SJSA1 (cell line): ENCODE measurements around the gene LCE1E. TPM values are rescaled to one million over a fixed set of nuclear protein-coding genes. Genes with fewer than 3 reads are reported as not detected.
A peak's percentile ranks its signal among the peaks of the same experiment; 100 is the strongest.

ENCODE experiments used
- DNase-seq, 2 experiments: peaks; one replicate each; pipeline ENCODE4 v3.0.0-alpha.2; 2015 to 2020; ENCODE audit warnings: low spot score in 2 of 2, low read depth in 1 of 2
- H3K27ac ChIP-seq: fragments of 250-450 bp; sonication (Bioruptor Pico); 2 replicates; pipeline ENCODE4 v1.5.1; 2020; ENCODE audit warnings: mild to moderate bottlenecking, moderate library complexity
- H3K27me3 ChIP-seq: fragments of 250-450 bp; sonication (Bioruptor Pico); replicated peaks from 2 replicates; pipeline ENCODE4 v1.5.1; 2020; ENCODE audit warnings: mild to moderate bottlenecking, moderate library complexity
- H3K36me3 ChIP-seq: fragments of 250-450 bp; sonication (Bioruptor Pico); 2 replicates; pipeline ENCODE4 v1.5.1; 2020; ENCODE audit warnings: mild to moderate bottlenecking
- H3K4me1 ChIP-seq: fragments of 250-450 bp; sonication (Bioruptor Pico); replicated peaks from 2 replicates; pipeline ENCODE4 v1.6.1; 2021; ENCODE audit warnings: mild to moderate bottlenecking
- H3K4me3 ChIP-seq: fragments of 250-450 bp; sonication (Bioruptor Pico); 2 replicates; pipeline ENCODE4 v1.5.1; 2020; ENCODE audit warnings: mild to moderate bottlenecking
- H3K9me3 ChIP-seq: fragments of 250-450 bp; sonication (Bioruptor Pico); replicated peaks from 2 replicates; pipeline ENCODE4 v1.5.1; 2020; ENCODE audit warnings: mild to moderate bottlenecking
- total RNA-seq: library from RNA; depleted of rRNA; stranded (reverse); fragments of >200 nt; shearing (Covaris generic); gene quantifications from 2 replicates; pipeline ENCODE4 v1.2.3, GENCODE V29; 2014

The LCE1E gene
- total RNA-seq, 1 experiment from 2014 or later: not detected

DNA sequence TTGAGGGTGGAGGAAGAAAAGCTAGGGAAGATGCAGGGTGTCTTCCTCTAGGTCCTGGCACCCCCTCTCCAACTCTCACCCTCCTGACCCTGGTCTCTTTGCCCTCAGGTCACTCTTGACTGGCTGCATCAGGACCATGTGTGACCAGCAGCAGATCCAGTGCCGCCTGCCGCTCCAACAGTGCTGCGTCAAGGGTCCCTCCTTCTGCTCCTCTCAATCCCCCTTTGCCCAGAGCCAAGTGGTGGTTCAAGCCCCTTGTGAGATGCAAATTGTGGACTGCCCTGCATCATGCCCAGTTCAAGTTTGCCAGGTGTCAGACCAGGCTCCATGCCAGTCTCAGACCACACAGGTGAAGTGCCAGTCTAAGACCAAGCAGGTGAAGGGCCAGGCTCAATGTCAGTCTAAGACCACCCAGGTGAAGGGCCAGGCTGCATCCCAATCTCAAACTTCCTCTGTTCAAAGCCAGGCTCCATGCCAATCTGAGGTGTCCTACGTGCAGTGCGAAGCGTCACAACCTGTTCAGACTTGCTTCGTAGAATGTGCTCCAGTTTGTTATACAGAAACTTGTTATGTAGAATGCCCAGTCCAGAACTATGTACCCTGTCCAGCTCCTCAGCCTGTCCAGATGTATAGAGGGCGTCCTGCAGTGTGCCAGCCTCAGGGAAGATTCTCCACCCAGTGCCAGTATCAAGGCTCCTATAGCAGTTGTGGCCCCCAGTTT is 26.4 kb upstream of the LCE1E start:
- Histone ChIP-seq H3K4me1 (no peaks in the 10 kb centered on the region), H3K27ac (no peak overlapping the region), H3K4me3 (no peak overlapping the region), H3K36me3 (no peaks in the 10 kb centered on the region), H3K27me3 (no peaks in the 10 kb centered on the region), H3K9me3 (no peaks in the 10 kb centered on the region)
- DNase-seq: no peak

DNA sequence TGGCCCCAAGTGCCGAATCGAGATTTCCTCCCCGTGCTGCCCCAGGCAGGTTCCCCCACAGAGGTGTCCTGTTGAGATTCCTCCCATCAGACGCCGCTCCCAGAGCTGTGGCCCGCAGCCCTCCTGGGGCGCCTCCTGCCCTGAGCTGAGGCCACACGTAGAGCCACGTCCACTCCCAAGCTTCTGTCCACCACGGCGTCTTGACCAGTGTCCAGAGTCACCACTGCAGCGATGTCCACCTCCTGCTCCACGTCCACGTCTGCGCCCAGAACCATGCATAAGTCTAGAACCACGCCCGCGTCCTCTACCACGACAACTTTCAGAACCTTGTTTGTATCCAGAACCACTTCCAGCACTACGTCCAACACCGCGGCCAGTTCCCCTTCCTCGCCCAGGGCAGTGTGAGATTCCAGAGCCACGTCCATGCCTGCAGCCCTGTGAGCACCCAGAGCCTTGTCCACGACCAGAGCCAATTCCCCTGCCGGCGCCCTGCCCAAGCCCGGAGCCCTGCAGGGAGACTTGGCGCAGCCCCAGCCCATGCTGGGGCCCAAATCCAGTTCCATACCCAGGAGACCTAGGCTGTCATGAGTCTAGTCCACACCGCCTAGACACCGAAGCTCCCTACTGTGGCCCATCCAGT is 25.4 kb upstream of the LCE1E start:
- Histone ChIP-seq H3K4me3 (no peak overlapping the region), H3K9me3 (no peaks in the 10 kb centered on the region), H3K4me1 (no peaks in the 10 kb centered on the region), H3K27ac (no peak overlapping the region), H3K36me3 (no peaks in the 10 kb centered on the region), H3K27me3 (no peaks in the 10 kb centered on the region)
- no peak for DNase-seq

DNA sequence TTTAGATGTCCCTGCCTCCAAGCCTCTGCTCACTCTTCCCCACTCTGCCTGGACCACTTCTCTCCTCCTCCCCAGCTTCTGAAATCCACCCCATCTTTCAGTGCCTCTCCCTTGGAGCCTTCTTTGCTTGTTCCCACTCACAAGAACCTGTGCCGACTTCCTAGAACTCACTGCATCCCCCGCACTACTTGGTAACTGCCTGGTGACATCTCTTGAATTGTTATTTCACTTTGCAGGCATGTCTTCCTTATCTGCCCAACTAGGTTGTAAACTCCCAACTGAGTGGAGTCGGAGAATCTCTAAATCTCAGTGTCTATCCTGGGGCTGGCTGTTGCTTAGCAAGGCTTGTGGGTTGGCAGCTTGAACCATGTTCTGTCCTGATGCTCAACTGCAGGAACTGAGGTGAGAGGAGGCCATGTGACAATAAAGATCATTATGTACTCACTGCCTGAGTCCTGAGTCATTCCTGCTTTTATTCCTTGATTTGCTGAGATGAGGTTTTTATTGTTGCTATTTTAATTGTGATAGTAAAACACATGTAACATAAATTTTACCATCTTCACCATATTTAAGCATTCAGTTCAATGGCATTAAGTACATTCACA is 24.3 kb upstream of the LCE1E start:
- H3K27ac ChIP-seq: no peak overlapping the region
- DNase-seq: no peak
- H3K36me3 ChIP-seq: no peaks in the 10 kb centered on the region
- no peaks in the 10 kb centered on the region for H3K4me1 ChIP-seq
- no peaks in the 10 kb centered on the region for H3K9me3 ChIP-seq
- no peaks in the 10 kb centered on the region for H3K27me3 ChIP-seq
- no peak overlapping the region for H3K4me3 ChIP-seq

- Histone ChIP-seq H3K36me3 (no peaks in the 10 kb centered on the region), H3K4me1 (no peaks in the 10 kb centered on the region), H3K27me3 (no peaks in the 10 kb centered on the region), H3K27ac (no peak overlapping the region), H3K9me3 (no peaks in the 10 kb centered on the region), H3K4me3 (no peak overlapping the region)
- no peak for DNase-seq
These were observed 17.1 kb upstream of the LCE1E start for GRCh38 chr1:152768847-152769533.

- H3K36me3 ChIP-seq: no peaks in the 10 kb centered on the region
- no peaks in the 10 kb centered on the region for H3K9me3 ChIP-seq
- no peak overlapping the region for H3K27ac ChIP-seq
- no peaks in the 10 kb centered on the region for H3K27me3 ChIP-seq
- no peak for DNase-seq
- H3K4me3 ChIP-seq: no peak overlapping the region
- no peaks in the 10 kb centered on the region for H3K4me1 ChIP-seq
These were observed 15.6 kb upstream of the LCE1E start for GRCh38 chr1:152770411-152770810.

DNA sequence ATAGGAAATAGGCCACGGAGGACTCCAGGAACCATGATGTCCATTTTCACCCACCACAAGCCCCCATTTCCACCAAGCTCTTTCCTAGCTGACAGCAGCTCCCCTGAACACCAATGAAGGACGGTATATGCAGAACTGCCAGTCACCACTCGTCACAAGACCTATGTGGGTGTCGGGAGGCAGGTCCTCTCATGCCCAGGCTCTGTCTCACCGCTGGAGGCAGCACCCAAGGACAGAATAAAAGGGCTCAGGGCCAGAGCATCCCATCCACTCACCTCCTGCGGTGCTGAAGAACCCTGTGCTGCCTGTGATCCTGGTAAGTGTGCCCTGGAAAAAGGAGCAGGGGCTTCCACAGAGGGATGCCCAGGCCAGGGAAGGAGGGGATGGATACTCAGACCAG is 11.2 kb upstream of the LCE1E start, which contains the start of gene LCE1F:
Gene LCE1F, plus strand, starts transcription at position 266 of the 400 bp plus-strand sequence. CDS start 1,232 bp downstream, outside the sequence.
- Histone ChIP-seq H3K27me3 (no peaks in the 10 kb centered on the region; the same call in 1 of the 2 replicates), H3K4me1 (no peaks in the 10 kb centered on the region), H3K27ac (no peak within 1 kb of the TSS), H3K4me3 (no peak within 1 kb of the TSS), H3K9me3 (no peaks in the 10 kb centered on the region), H3K36me3 (no peaks in the 10 kb centered on the region)
- no peak for DNase-seq

- no peaks in the 10 kb centered on the region for H3K4me1 ChIP-seq
- H3K4me3 ChIP-seq: no peak overlapping the region
- H3K27ac ChIP-seq: no peak overlapping the region
- no peaks in the 10 kb centered on the region for H3K36me3 ChIP-seq
- no peak for DNase-seq
- no peaks in the 10 kb centered on the region for H3K9me3 ChIP-seq
- no peaks in the 10 kb centered on the region; the same call in 1 of the 2 replicates for H3K27me3 ChIP-seq
These were observed 9.7 kb upstream of the LCE1E start for GRCh38 chr1:152776361-152776760.

- Histone ChIP-seq H3K4me3 (no peak overlapping the region), H3K4me1 (no peaks in the 10 kb centered on the region), H3K27ac (no peak overlapping the region), H3K36me3 (no peaks in the 10 kb centered on the region), H3K9me3 (no peaks in the 10 kb centered on the region), H3K27me3 (no peaks in the 10 kb centered on the region; the same call in 1 of the 2 replicates)
- DNase-seq: peak in 1 of 2 experiments; percentile 30
These were observed 8.4 kb upstream of the LCE1E start for GRCh38 chr1:152777510-152778137.

- Histone ChIP-seq H3K36me3 (no peaks in the 10 kb centered on the region), H3K27me3 (no peaks in the 10 kb centered on the region), H3K27ac (no peak overlapping the region), H3K4me3 (no peak overlapping the region), H3K9me3 (no peaks in the 10 kb centered on the region), H3K4me1 (no peaks in the 10 kb centered on the region)
- no peak for DNase-seq
These were observed 3.0 kb upstream of the LCE1E start for GRCh38 chr1:152783095-152783494.

DNA sequence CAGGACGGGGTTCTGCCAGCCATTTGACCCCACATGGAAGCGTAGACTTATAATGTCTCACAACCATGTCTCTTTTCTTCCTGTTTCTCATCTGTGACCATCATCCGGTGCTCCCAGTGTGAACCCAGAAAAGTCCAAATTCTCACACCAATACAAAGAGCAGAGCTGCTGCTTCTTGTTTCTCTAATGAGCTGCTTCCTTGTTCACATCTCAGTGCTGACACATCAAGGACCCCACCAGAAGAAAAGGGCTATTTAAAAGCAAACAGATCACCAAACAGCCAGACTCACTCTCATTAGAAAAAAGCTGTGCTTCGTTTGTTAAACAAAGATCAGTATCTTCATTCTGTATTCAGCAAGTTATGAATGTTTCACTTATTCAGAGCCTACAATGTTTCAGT is 9.6 kb downstream of the LCE1E start:
- DNase-seq: no peak
- Histone ChIP-seq H3K36me3 (no peaks in the 10 kb centered on the region), H3K27ac (no peak overlapping the region), H3K27me3 (peaks cover 5% of the 10 kb centered on the region; the same call in 1 of the 2 replicates), H3K4me1 (no peaks in the 10 kb centered on the region), H3K4me3 (no peak overlapping the region), H3K9me3 (no peaks in the 10 kb centered on the region)

- no peak for DNase-seq
- Histone ChIP-seq H3K27ac (no peak within 1 kb of the TSS), H3K4me1 (no peaks in the 10 kb centered on the region), H3K9me3 (no peaks in the 10 kb centered on the region), H3K36me3 (no peaks in the 10 kb centered on the region), H3K27me3 (peaks cover 4% of the 10 kb centered on the region; the same call in 1 of the 2 replicates), H3K4me3 (no peak within 1 kb of the TSS)
These were observed 10.4 kb downstream of the LCE1E start, which contains the start of gene LCE1D for GRCh38 chr1:152796421-152796820. Gene LCE1D, plus strand, starts transcription at chr1:152796721. Its CDS starts 1,074 bp downstream, at chr1:152797795.

GRCh38 chr1:152801333-152801732 is 15.3 kb downstream of the LCE1E start:
- Histone ChIP-seq H3K36me3 (no peaks in the 10 kb centered on the region), H3K27ac (no peak overlapping the region), H3K27me3 (no peaks in the 10 kb centered on the region), H3K9me3 (no peaks in the 10 kb centered on the region), H3K4me1 (no peaks in the 10 kb centered on the region), H3K4me3 (no peak overlapping the region)
- no peak for DNase-seq

DNA sequence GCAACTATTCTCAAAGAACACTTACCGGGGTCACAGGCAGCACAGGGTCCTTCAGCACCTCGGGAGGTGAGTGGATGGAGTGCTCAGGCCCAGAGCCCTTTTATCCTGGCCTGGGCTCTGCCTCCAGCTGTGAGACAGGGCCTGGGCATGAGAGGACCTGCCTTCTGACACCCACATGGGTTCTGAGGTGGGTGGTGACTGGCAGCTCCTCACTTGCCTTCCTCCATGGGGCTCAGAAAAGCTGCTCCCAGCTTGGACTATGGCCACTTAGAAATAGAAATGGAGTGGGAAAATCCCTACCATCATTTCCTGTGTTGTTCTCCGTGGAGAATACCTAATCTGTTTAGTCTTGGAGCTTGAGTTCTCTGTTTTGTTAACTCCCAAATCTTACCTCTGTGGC is 20.5 kb downstream of the LCE1E start, which contains the start of gene LCE1C:
Gene LCE1C, minus strand, starts transcription at position 76 of the 400 bp plus-strand sequence. CDS start 1,173 bp downstream, outside the sequence.
- no peaks in the 10 kb centered on the region; the same call in 1 of the 2 replicates for H3K27me3 ChIP-seq
- H3K36me3 ChIP-seq: no peaks in the 10 kb centered on the region
- no peaks in the 10 kb centered on the region for H3K9me3 ChIP-seq
- no peaks in the 10 kb centered on the region for H3K4me1 ChIP-seq
- no peak for DNase-seq
- no peak within 1 kb of the TSS for H3K4me3 ChIP-seq
- H3K27ac ChIP-seq: no peak within 1 kb of the TSS
